SJCRH30 (cell line): ENCODE results near the gene FBXW2. TPM values are rescaled to one million over a fixed set of nuclear protein-coding genes. Genes with fewer than 3 reads are reported as not detected.

Experiments used
- DNase-seq, 2 experiments: peaks; one replicate each; pipeline ENCODE4 v3.0.0-alpha.2; 2015 to 2020
- H3K27ac ChIP-seq: fragments of 250-450 bp; sonication (Bioruptor Pico); 2 replicates; pipeline ENCODE4 v1.5.1; 2020; ENCODE audit warnings: mild to moderate bottlenecking, moderate library complexity
- H3K27me3 ChIP-seq: fragments of 250-450 bp; sonication (Bioruptor Pico); 2 replicates; pipeline ENCODE4 v1.5.1; 2020; ENCODE audit warnings: mild to moderate bottlenecking, moderate library complexity
- H3K36me3 ChIP-seq: fragments of 250-450 bp; sonication (Bioruptor Pico); 2 replicates; pipeline ENCODE4 v1.5.1; 2020; ENCODE audit warnings: mild to moderate bottlenecking, moderate library complexity
- H3K4me1 ChIP-seq: fragments of 250-450 bp; sonication (Bioruptor Pico); 2 replicates; pipeline ENCODE4 v1.5.1; 2020; ENCODE audit warnings: mild to moderate bottlenecking, moderate library complexity
- H3K4me3 ChIP-seq: fragments of 250-450 bp; sonication (Bioruptor Pico); 2 replicates; pipeline ENCODE4 v1.5.1; 2020; ENCODE audit warnings: mild to moderate bottlenecking, moderate library complexity
- H3K9me3 ChIP-seq: fragments of 250-450 bp; sonication (Bioruptor Pico); replicated peaks from 2 replicates; pipeline ENCODE4 v1.5.1; 2020; ENCODE audit warnings: mild to moderate bottlenecking, moderate library complexity
- total RNA-seq: library from RNA; depleted of rRNA; stranded (reverse); fragments of >200 nt; shearing (Covaris generic); gene quantifications from 2 replicates; pipeline ENCODE4 v1.2.3, GENCODE V29; 2014; rRNA removed

FBXW2 gene, protein sequence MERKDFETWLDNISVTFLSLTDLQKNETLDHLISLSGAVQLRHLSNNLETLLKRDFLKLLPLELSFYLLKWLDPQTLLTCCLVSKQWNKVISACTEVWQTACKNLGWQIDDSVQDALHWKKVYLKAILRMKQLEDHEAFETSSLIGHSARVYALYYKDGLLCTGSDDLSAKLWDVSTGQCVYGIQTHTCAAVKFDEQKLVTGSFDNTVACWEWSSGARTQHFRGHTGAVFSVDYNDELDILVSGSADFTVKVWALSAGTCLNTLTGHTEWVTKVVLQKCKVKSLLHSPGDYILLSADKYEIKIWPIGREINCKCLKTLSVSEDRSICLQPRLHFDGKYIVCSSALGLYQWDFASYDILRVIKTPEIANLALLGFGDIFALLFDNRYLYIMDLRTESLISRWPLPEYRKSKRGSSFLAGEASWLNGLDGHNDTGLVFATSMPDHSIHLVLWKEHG
- 34.5 and 43.6 TPM in 2 replicates for total RNA-seq

- H3K36me3 ChIP-seq, result no peaks in the 10 kb centered on the region
- peak; percentile 95 to 96 for DNase-seq
- no peaks in the 10 kb centered on the region for H3K27me3 ChIP-seq
- no peaks in the 10 kb centered on the region for H3K4me1 ChIP-seq
- no peaks in the 10 kb centered on the region for H3K9me3 ChIP-seq
- H3K4me3 ChIP-seq, result peak within 1 kb of the TSS; percentile 81
- H3K27ac ChIP-seq, result peak within 1 kb of the TSS; percentile 55
These were observed at the start of gene FBXW2 for GRCh38 chr9:120792898-120793765. TSS of gene FBXW2 (minus strand) at chr9:120793416. CDS start at chr9:120788258, 5,158 bp downstream.

DNA sequence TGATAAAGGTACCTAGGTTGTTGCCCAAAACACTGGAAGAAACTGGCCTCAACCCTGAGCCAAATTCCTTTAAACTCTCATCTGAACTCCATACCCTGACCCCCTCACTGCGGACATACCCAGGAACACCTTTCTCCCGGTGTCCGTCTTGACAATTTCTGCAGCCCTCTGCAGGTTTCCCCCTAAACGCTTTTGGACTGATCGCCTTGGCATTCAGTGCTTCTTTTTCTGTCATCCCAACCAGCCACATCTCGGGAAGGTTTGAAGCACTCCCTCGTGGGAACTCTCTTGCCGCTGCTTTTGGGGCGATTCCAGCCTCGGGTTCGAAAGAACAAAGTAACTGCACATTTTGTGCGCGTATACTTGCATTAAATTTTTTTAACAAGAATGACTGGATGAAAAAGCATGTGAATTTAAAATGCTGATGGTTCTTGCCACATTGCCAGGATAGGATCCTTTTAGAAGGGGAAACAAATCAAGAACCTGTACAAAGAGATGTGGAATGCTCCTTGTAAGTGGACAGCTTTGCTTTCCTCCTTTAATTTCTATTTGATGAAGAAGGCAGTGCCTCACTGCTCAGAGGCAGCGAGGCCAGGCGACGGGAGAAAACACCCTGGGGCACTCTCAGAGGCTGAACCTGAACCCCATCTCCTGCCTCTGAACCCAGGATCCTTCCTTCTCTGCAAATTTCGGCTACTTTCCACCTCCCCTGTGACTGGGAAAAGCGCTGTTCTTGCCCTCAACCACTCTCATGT is 48.9 kb upstream of the FBXW2 start:
- peaks cover 17% of the 10 kb centered on the region for H3K36me3 ChIP-seq
- H3K4me3 ChIP-seq, result peak overlapping the region; percentile 82
- no peak for DNase-seq
- H3K9me3 ChIP-seq, result no peaks in the 10 kb centered on the region
- H3K4me1 ChIP-seq, result no peaks in the 10 kb centered on the region
- no peaks in the 10 kb centered on the region for H3K27me3 ChIP-seq
- H3K27ac ChIP-seq, result peak overlapping the region; percentile 88

DNA sequence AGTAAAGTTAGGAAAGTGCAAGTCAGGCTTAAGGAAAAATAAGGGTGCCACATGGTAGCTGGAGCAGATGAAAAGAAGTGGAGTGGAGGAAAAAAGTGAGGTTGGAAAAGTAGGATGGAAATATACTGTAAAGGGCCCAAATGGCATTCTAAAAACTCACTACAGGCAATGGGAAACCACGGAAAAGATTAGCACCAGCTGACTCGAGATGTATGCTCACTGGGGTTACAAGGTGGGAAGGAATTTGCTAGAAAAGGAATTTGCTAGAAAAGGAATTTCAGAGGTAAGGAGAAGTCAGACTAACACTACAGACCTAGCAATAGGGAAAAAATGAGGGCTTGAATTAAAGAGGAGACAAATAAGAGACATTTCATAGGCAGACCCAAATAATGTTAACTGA is 45.9 kb upstream of the FBXW2 start:
- H3K27me3 ChIP-seq, result no peaks in the 10 kb centered on the region
- no peak overlapping the region for H3K4me3 ChIP-seq
- no peaks in the 10 kb centered on the region for H3K4me1 ChIP-seq
- no peaks in the 10 kb centered on the region for H3K9me3 ChIP-seq
- DNase-seq, result no peak
- H3K27ac ChIP-seq, result no peak overlapping the region
- peaks cover 24% of the 10 kb centered on the region for H3K36me3 ChIP-seq

DNA sequence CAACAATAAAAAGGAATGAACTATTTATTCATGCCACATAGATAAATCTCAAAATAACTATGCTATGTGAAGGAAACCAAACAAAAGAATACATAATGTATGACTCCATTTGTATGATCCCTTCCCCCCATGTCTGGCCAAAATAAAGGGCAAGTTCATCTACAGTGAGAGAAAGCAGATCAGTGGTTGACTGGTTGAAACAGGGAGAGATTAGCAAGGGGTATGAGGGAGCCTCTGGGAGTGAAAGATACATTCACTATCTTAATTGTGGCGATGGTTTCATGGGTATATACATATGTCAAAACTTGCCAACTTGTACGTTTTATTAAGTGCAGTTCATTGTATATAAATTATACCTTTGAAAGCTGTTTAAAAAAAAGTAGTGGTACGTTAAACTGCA is 44.7 kb upstream of the FBXW2 start:
- no peak for DNase-seq
- no peak overlapping the region for H3K27ac ChIP-seq

GRCh38 chr9:120833325-120833724 is 40.1 kb upstream of the FBXW2 start:
- no peaks in the 10 kb centered on the region; the same call in 1 of the 2 replicates for H3K9me3 ChIP-seq
- H3K4me1 ChIP-seq, result no peaks in the 10 kb centered on the region
- no peak for DNase-seq
- no peak overlapping the region for H3K27ac ChIP-seq
- no peaks in the 10 kb centered on the region for H3K27me3 ChIP-seq
- H3K4me3 ChIP-seq, result no peak overlapping the region
- peaks cover 55% of the 10 kb centered on the region for H3K36me3 ChIP-seq

More for the DNA sequence above, 44.7 kb upstream of the FBXW2 start:
- Histone ChIP-seq H3K4me1 (no peaks in the 10 kb centered on the region), H3K27me3 (no peaks in the 10 kb centered on the region), H3K4me3 (no peak overlapping the region), H3K36me3 (peaks cover 29% of the 10 kb centered on the region), H3K9me3 (no peaks in the 10 kb centered on the region)

GRCh38 chr9:120832807-120833206 is 39.6 kb upstream of the FBXW2 start:
- Histone ChIP-seq H3K36me3 (peaks cover 57% of the 10 kb centered on the region), H3K27me3 (no peaks in the 10 kb centered on the region), H3K27ac (no peak overlapping the region), H3K4me1 (no peaks in the 10 kb centered on the region), H3K9me3 (no peaks in the 10 kb centered on the region; the same call in 1 of the 2 replicates), H3K4me3 (no peak overlapping the region)
- no peak for DNase-seq

GRCh38 chr9:120830865-120831264 is 37.6 kb upstream of the FBXW2 start:
- no peaks in the 10 kb centered on the region for H3K27me3 ChIP-seq
- no peaks in the 10 kb centered on the region for H3K4me1 ChIP-seq
- no peak overlapping the region for H3K27ac ChIP-seq
- H3K9me3 ChIP-seq, result no peaks in the 10 kb centered on the region; the same call in 1 of the 2 replicates
- peaks cover 75% of the 10 kb centered on the region for H3K36me3 ChIP-seq
- DNase-seq, result no peak
- no peak overlapping the region for H3K4me3 ChIP-seq

GRCh38 chr9:120830151-120830550 is 36.9 kb upstream of the FBXW2 start:
- no peak overlapping the region for H3K4me3 ChIP-seq
- H3K36me3 ChIP-seq, result peaks cover 81% of the 10 kb centered on the region
- no peak for DNase-seq
- H3K4me1 ChIP-seq, result no peaks in the 10 kb centered on the region
- H3K9me3 ChIP-seq, result no peaks in the 10 kb centered on the region; the same call in 1 of the 2 replicates
- no peaks in the 10 kb centered on the region for H3K27me3 ChIP-seq
- H3K27ac ChIP-seq, result no peak overlapping the region

DNA sequence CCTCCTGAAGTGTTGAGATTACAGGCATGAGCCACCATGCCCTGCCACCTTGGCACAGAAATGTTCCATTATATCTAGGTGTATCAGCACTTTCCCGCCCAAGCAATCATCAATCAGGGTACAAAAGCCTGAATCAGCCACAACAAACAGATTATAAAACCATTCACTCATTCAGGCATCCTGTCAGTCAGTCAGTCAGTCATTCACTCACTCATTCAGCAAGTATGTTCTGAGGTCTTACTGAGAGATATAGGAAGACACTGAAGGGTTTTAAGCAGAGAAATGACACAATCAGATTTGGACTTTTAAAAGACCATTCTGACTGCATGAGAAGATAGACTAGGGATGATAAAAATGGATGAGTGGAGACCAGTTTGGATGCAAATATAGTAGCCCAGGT is 36.4 kb upstream of the FBXW2 start:
- Histone ChIP-seq H3K27me3 (no peaks in the 10 kb centered on the region), H3K9me3 (no peaks in the 10 kb centered on the region; the same call in 1 of the 2 replicates), H3K4me1 (no peaks in the 10 kb centered on the region), H3K27ac (no peak overlapping the region), H3K36me3 (peaks cover 86% of the 10 kb centered on the region), H3K4me3 (no peak overlapping the region)
- no peak for DNase-seq

DNA sequence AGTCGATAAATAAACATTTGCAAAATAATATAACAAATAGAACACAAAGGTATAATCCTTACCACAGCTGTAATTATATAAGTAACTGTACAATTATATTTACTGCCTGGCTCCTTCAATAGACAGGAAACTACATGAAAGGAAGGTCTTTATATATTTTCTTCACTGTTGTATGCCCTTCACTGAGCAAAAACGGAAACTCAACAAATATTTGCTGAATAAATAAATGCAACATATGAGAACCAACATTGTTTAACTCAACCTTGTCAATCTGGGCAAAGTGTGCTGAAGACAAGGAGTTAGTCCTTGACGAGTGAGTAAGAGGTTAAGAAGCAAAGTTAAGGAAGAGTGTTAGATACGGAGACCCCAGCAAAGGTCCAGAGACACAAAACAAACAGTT is 26.9 kb upstream of the FBXW2 start:
- no peak overlapping the region for H3K4me3 ChIP-seq
- DNase-seq, result no peak
- H3K36me3 ChIP-seq, result peaks cover 81% of the 10 kb centered on the region
- H3K27me3 ChIP-seq, result no peaks in the 10 kb centered on the region
- no peaks in the 10 kb centered on the region for H3K9me3 ChIP-seq
- no peak overlapping the region for H3K27ac ChIP-seq
- H3K4me1 ChIP-seq, result no peaks in the 10 kb centered on the region

- Histone ChIP-seq H3K4me1 (no peaks in the 10 kb centered on the region), H3K27me3 (no peaks in the 10 kb centered on the region), H3K9me3 (no peaks in the 10 kb centered on the region), H3K4me3 (no peak overlapping the region), H3K36me3 (peaks cover 69% of the 10 kb centered on the region), H3K27ac (no peak overlapping the region)
- DNase-seq, result no peak
These were observed 25.4 kb upstream of the FBXW2 start for GRCh38 chr9:120818595-120818994.

GRCh38 chr9:120815075-120815474 is 21.9 kb upstream of the FBXW2 start:
- no peak overlapping the region for H3K27ac ChIP-seq
- H3K9me3 ChIP-seq, result no peaks in the 10 kb centered on the region
- no peak overlapping the region for H3K4me3 ChIP-seq
- H3K4me1 ChIP-seq, result no peaks in the 10 kb centered on the region
- H3K36me3 ChIP-seq, result peaks cover 41% of the 10 kb centered on the region
- DNase-seq, result no peak
- H3K27me3 ChIP-seq, result no peaks in the 10 kb centered on the region

GRCh38 chr9:120808931-120809330 is 15.7 kb upstream of the FBXW2 start:
- Histone ChIP-seq H3K4me3 (no peak overlapping the region), H3K9me3 (peaks cover 17% of the 10 kb centered on the region), H3K27me3 (no peaks in the 10 kb centered on the region), H3K27ac (no peak overlapping the region), H3K4me1 (no peaks in the 10 kb centered on the region), H3K36me3 (no peaks in the 10 kb centered on the region)
- no peak for DNase-seq

DNA sequence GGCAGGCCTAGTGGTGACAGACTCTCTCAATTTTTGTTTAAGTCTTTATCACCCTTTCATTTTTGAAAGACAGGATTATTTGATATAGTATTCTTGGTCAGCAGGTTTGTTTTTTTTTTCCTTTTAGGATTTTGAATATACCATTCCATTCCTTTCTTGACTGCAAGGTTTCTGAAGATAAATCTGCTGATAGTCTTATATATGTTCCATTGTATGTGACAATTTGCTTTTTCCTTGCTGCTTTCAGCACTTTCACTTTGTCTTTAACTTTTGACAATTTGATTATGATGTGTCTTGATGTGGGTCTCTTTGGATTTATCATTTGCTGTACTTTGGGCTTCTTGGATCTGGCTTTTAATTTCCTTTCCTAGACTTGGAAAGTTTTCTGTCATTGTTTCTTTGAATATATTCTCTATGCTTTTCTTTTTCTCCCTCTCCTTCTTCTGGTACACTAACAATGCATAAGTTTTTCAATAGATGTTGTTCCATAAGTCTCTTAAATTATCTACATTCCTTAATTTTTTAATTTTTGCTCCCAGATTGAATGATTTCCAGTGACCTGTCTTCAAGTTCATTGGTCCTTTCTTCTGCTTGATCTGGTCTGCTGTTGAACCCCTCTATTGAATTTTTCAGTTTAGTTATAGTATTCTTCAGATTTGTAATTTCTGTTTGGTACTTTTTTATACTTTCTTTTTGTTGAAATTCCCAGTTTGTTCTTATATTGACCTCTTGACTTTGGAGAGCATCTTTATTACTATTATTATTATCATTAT is 14.6 kb upstream of the FBXW2 start:
- Histone ChIP-seq H3K36me3 (no peaks in the 10 kb centered on the region), H3K4me1 (no peaks in the 10 kb centered on the region), H3K27me3 (no peaks in the 10 kb centered on the region), H3K9me3 (peaks cover 17% of the 10 kb centered on the region), H3K4me3 (no peak overlapping the region), H3K27ac (no peak overlapping the region)
- no peak for DNase-seq
